Hypothalamus (tissue), 51 donors: ENCODE data around the gene BST1.
"Not testable (repeated sequence)": the region's sequence is repeated elsewhere in the genome, so short reads cannot be mapped to it uniquely, and the experiment has no call there.

ENCODE experiments used
- DNase-seq, 51 donors: peaks; one replicate each; lab custom pipeline; 2025; lab: John Stamatoyannopoulos, UW

The BST1 gene

DNA sequence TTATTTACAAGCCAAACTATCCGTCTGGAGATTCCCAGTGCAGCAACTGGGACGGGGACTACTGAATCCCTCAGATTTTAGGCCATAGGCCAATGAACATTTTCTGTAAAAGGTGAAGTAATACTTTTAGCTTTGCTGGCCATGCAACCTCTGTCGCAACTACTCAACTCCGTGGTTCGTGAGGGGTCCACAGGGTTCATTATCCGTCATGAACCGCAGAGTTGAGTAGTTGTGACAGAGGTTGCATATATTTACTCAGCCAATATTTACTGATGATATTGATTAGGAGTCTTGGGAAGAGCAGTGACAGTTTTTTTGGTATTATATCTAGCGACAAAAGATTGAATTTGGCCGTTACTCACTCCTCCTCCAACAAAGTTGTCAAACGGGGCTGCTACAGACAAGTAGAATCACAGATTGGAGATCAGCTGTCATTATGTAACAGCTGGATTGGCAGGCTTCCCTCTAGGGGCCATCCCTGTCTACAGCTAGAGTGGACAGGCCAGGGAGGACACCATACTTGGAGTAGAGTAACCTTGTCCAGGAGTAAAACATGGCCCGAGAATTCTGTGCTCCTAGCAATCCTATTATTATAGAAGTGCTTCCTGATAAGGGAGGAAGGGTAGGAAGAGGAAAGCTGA lies 38.0 kb downstream of the BST1 start:
- DNase-seq, result no peak

- DNase-seq, result no peak
Observed at GRCh38 chr4:15742083-15742582, 39.3 kb downstream of the BST1 start.

DNA sequence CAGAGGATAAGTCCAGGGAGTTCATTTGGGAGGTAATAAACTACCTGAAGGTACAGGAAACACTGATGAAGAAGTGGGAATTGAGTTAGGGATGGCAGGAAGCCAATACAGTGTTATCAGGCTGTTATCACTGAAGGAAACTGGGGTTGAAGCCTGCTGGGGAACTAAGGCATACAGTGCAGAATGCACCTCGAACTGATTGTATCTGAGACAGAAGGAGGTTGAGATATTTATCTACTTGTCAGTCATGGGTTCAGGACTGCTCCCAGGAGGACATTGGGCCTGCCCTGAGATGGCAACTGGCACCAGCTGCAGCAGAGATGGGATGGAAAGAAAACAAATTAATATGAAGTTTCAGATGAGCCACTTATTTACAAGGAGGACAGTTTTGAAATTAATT lies 39.8 kb downstream of the BST1 start:
- no peak for DNase-seq

GRCh38 chr4:15744016-15744545 lies 41.2 kb downstream of the BST1 start:
- no peak for DNase-seq

GRCh38 chr4:15746110-15746509 lies 43.2 kb downstream of the BST1 start:
- no peak for DNase-seq

GRCh38 chr4:15749001-15749400 lies 46.1 kb downstream of the BST1 start:
- DNase-seq, result no peak

GRCh38 chr4:15751153-15751552 lies 48.3 kb downstream of the BST1 start:
- DNase-seq, result no peak

GRCh38 chr4:15753081-15753480 lies 50.2 kb downstream of the BST1 start:
- DNase-seq, result no peak

- DNase-seq, result no peak
Observed at GRCh38 chr4:15753786-15754185, 50.9 kb downstream of the BST1 start.

DNA sequence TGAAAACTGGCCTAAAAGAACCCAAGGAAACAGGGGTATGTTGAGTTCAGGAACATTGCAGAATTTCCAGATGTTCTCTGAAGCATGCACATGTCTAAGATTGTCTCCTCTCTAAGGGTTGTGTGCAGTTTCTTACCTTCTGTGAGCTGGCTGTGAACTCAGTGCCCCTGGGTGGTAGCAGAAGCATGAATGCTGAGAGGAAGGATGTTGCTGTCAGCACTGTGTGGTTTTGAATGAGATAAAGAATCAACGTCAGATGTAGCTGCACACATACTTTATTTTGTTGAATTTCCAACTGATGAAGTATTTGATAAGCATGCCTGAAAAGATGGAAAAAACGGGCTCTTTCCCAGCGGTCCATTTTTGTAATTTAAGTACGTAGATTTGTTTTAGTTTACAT lies 51.5 kb downstream of the BST1 start:
- no peak for DNase-seq

GRCh38 chr4:15755321-15756155 lies 52.7 kb downstream of the BST1 start:
- no peak for DNase-seq

- no peak for DNase-seq
Observed at GRCh38 chr4:15756361-15756861, 53.5 kb downstream of the BST1 start.

DNA sequence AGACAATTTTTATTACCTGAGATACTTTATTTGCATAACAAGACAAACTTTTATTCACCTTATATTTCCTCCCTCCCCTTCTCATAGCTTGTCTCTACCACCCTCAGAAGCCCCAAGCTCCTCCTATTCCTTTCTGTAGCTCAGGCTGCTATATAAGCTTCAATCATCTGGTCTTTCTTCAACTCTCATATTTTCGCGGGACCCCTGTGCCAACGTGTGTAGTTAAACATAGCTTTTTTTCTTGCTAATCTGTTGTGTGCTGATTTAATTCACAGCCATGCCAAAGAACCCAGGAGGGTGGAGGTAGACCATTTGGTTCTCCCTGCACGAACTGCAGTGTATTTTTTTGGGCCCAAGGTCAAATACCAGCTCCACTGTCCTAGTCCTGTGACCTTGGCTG lies 54.2 kb downstream of the BST1 start:
- DNase-seq, result no peak

GRCh38 chr4:15758294-15758693 lies 55.4 kb downstream of the BST1 start:
- no peak for DNase-seq

DNA sequence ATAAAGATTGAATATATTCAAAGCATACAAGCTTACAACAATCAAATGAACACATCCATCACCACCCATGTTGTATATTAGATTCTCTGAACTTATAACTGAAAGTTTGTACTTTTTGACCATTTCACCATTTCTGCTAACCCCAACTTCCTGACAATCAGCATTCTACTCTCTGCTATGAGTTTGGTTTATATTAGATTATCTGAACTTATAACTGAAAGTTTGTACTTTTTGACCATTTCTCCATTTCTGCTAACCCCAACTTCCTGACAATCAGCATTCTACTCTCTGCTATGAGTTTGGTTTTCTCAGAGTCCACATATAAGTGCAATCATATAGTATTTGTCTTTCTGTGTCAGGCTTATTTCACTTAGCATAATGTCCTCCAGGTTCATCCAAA lies 59.6 kb downstream of the BST1 start:
- not testable (repeated sequence) for DNase-seq

DNA sequence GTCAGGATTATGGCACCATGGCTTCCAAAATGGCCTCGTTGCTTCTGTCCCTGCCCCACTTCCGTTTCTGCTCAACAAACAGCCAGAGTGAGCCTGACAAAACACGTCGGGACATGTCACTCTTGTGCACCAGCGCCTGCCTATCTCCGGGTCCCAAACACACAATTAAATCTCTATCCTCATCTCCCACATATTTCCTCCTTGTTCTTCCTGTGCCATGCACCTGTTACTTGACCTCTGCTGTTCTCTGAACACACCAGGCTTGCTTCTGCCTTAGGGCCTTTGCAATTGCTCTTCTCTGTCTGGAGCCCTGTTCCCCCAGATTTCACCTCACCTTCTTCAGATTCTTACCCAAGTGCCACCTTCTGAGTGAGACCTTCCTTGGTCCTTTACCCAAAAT lies 62.5 kb downstream of the BST1 start:
- no peak for DNase-seq

DNA sequence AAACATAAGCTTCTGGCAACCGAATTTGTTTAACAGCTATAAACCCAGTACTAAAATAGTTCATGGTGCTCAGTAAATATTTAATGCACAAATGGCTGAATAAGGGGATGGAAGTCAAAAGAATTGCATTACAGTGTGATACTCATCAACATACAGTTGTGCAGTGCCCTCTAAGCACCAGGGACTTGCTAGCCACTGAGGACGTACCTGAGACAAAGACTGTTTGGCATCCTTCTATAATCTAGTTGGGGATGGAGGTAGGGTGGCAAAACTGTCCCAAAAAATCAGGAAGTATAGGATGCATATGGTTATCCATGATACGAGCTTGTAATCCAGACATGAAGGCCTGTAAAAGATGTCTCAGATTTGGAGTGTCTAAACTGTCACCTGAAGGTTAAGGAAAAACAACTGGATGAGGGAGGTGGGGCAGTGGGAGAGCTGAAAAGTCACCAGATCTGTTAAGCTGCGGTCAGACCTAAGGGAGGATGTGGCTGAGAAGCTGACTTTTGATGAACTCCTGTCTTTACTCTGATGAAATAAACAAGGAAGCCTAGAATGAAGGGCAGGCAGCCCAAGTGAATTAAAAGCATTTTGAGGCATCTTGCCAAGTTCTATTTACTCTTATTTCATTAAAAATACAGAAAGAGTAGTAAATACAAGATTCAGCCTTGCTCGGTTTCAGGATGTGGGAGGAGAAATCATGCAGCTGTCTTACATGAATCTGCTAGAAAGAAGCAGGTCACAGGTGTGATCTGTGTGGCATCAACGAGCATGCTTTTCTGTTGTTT lies 63.2 kb downstream of the BST1 start:
- no peak for DNase-seq

- no peak for DNase-seq
Observed at GRCh38 chr4:15766821-15767220, 64.0 kb downstream of the BST1 start.

DNA sequence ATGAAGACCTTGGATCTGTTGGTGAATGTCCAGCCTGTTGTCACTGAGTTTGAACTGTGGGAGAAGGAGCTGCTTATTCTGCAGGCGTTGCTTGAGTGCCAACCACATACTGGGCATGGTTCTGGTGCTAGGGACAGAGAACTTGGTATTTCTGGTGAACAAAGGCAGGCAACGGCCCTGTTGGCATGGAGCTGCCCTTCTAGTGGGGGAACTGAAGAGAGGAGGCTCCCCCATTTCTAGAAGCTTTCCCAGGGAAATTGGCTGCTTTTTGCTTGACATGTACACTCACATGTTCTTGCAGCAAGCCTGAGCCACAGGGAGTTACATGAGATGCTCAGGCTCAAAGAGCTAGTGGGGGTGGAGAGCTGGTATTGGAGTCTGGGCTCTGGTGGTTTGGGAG lies 66.3 kb downstream of the BST1 start:
- peak in 18 of 51 donors; percentile 4 to 45 (median 12) for DNase-seq

GRCh38 chr4:15771216-15772058 lies 68.6 kb downstream of the BST1 start:
- DNase-seq, result no peak
